K562 (cell line): ENCODE data around the gene SNX27. TPM values are rescaled to one million over a fixed set of nuclear protein-coding genes. Genes with fewer than 3 reads are reported as not detected.

Experiments used
- ATAC-seq: fragments of 200-7000 bp; cut with Tn5 transposase; 3 replicates; pipeline ENCODE4 v1.9.1; 2020; ENCODE audit warnings: moderate library complexity
- BruUV-seq: library from RNA; stranded (reverse); fragments of 400-500 nt; replicated peaks from 2 replicates; lab custom pipeline; 2021; lab: Mats Ljungman, UMichigan
- CTCF ChIA-PET: fragments of 300-600 bp; formaldehyde crosslinking; extraction: SDS; loops from one replicate; lab custom pipeline; 2021; ENCODE audit warnings: low intra/inter-chr PET ratio; lab: Yijun Ruan, JAX
- POLR2A ChIA-PET: fragments of 300-600, 350-650 bp; sonication (Branson Sonifier 250); formaldehyde crosslinking; extraction: SDS; loops from one replicate; lab custom pipeline; 2021; ENCODE audit warnings: antibody characterized with exemption, inconsistent platforms; lab: Yijun Ruan, JAX
- DNase-seq, 4 experiments: peaks; one replicate each; pipeline versions ENCODE4 v3.0.0 to v3.0.0-alpha.2; 2011 to 2018; ENCODE audit warnings: low spot score in 3 of 4, mixed read lengths in 3 of 4; ENCODE audit errors: extremely low read depth in 1 of 4
- FAIRE-seq: peaks from 2 replicates; lab custom pipeline; 2011; peaks lifted over from hg19 to GRCh38; lab: Jason Lieb, UNC
- H2AFZ ChIP-seq: 2 replicates; pipeline ENCODE4 v1.6.0; 2011; ENCODE audit warnings: low read depth, low read length, control low read depth, inconsistent platforms
- H3K27ac ChIP-seq: fragments of 200-600 bp; 3 replicates; pipeline ENCODE4 v1.8.0; 2011; ENCODE audit warnings: low read depth, mild to moderate bottlenecking, control low read depth, inconsistent platforms, low read length, moderate library complexity, mixed read lengths; ENCODE audit errors: extremely low read depth
- H3K27me3 ChIP-seq, 2 experiments: fragments of 300-600 bp in 1 of 2; 2 replicates in 1 of 2; 3 replicates in 1 of 2; pipeline versions ENCODE4 v1.6.0 to v1.8.0; 2011; ENCODE audit warnings: inconsistent platforms in 2 of 2, low read length in 2 of 2, mild to moderate bottlenecking in 1 of 2, mixed read lengths in 1 of 2, moderate library complexity in 1 of 2; ENCODE audit not compliant: control insufficient read depth in 2 of 2, insufficient read depth in 2 of 2
- H3K36me3 ChIP-seq: fragments of 300-600 bp; 3 replicates; pipeline ENCODE4 v1.8.0; 2011; ENCODE audit warnings: mild to moderate bottlenecking, low read length, inconsistent platforms; ENCODE audit not compliant: control insufficient read depth, insufficient read depth
- H3K4me1 ChIP-seq, 2 experiments: fragments of 200-600 bp in 1 of 2; replicated peaks in 1 of 2; 2 replicates in 1 of 2; 3 replicates in 1 of 2; pipeline versions ENCODE4 v1.5.1 to v1.8.0; 2011; ENCODE audit warnings: inconsistent platforms in 2 of 2, low read length in 2 of 2, mild to moderate bottlenecking in 1 of 2, mixed read lengths in 1 of 2, moderate library complexity in 1 of 2; ENCODE audit not compliant: control insufficient read depth in 2 of 2, insufficient read depth in 2 of 2
- H3K4me2 ChIP-seq: 2 replicates; pipeline ENCODE4 v1.6.1; 2011; ENCODE audit warnings: low read length, control low read depth, inconsistent platforms, mixed read lengths; ENCODE audit not compliant: insufficient read depth
- H3K4me3 ChIP-seq: fragments of 200-600 bp; sonication (generic), shearing (Covaris generic); 2 replicates; pipeline ENCODE4 v1.5.1; 2016; ENCODE audit warnings: control low read depth, inconsistent platforms
- H3K79me2 ChIP-seq: fragments of 200-600 bp; 3 replicates; pipeline ENCODE4 v1.8.0; 2011; ENCODE audit warnings: low read length, inconsistent platforms; ENCODE audit not compliant: control insufficient read depth, insufficient read depth
- H3K9ac ChIP-seq, 2 experiments: 2 replicates each; pipeline versions ENCODE4 v1.6.0 to v1.6.1; 2011; ENCODE audit warnings: low read depth in 2 of 2, low read length in 2 of 2, control low read depth in 1 of 2, inconsistent platforms in 1 of 2, mild to moderate bottlenecking in 1 of 2, mixed read lengths in 1 of 2; ENCODE audit not compliant: insufficient read depth in 1 of 2
- H3K9me1 ChIP-seq: one replicate; pipeline ENCODE4 v1.6.0; 2011; ENCODE audit warnings: inconsistent platforms, mild to moderate bottlenecking, low read length, moderate library complexity; ENCODE audit not compliant: control insufficient read depth, insufficient read depth
- H3K9me3 ChIP-seq: replicated peaks from 2 replicates; pipeline ENCODE4 v1.5.1; 2011; ENCODE audit warnings: low read depth, low read length, inconsistent platforms; ENCODE audit not compliant: control insufficient read depth, insufficient read depth
- H4K20me1 ChIP-seq: replicated peaks from 2 replicates; pipeline ENCODE4 v1.6.1; 2011; ENCODE audit warnings: low read length, inconsistent platforms, mixed read lengths; ENCODE audit not compliant: control insufficient read depth, insufficient read depth
- CGGBP1 ChIP-seq: fragments of 250-450 bp; sonication (Bioruptor Pico); IDR thresholded peaks from 2 replicates; pipeline ENCODE4 v1.9.0; 2021; ENCODE audit warnings: mild to moderate bottlenecking
- CHCHD3 ChIP-seq: fragments of 250-450 bp; sonication (Bioruptor Pico); IDR thresholded peaks from 2 replicates; pipeline ENCODE4 v2.1.2; 2022; ENCODE audit warnings: mild to moderate bottlenecking
- EGR1 ChIP-seq: fragments of 450-650 bp; conservative IDR thresholded peaks from 2 replicates; pipeline ENCODE4 v1.6.1; 2017; ENCODE audit warnings: mild to moderate bottlenecking
- HNRNPL ChIP-seq: fragments of 200-400 bp; formaldehyde crosslinking; IDR thresholded peaks from 2 replicates; pipeline ENCODE4 v1.6.1; 2017; ENCODE audit warnings: low read depth, mild to moderate bottlenecking, low read length
- HSF4 ChIP-seq: fragments of 250-450 bp; sonication (Bioruptor Pico); IDR thresholded peaks from 2 replicates; pipeline ENCODE4 v2.1.2; 2022; ENCODE audit warnings: mild to moderate bottlenecking, moderate library complexity, borderline replicate concordance
- MXI1 ChIP-seq: IDR thresholded peaks from 2 replicates; pipeline ENCODE4 v1.6.1; 2011; ENCODE audit warnings: low read depth, mild to moderate bottlenecking, improper control_type of control experiment, low read length
- PKNOX1 ChIP-seq: fragments of 450-650 bp; IDR thresholded peaks from 2 replicates; pipeline ENCODE4 v1.6.1; 2016
- POLR2H ChIP-seq: IDR thresholded peaks from 2 replicates; pipeline ENCODE4 v1.6.1; 2016; ENCODE audit warnings: missing genetic modification characterization, low read depth, mild to moderate bottlenecking, control low read depth, missing compliant biosample characterization, moderate library complexity
- SIN3A ChIP-seq, 2 experiments: fragments of 150-350 bp in 1 of 2; IDR thresholded peaks; 2 replicates each; pipeline ENCODE4 v1.6.1; 2011 to 2016; ENCODE audit warnings: borderline replicate concordance in 2 of 2, low read depth in 2 of 2, low read length in 2 of 2, mild to moderate bottlenecking in 2 of 2, moderate library complexity in 2 of 2; ENCODE audit not compliant: control insufficient read depth in 1 of 2
- SRF ChIP-seq, 2 experiments: fragments of 250-450, 450-650 bp in 1 of 2; sonication (Bioruptor Pico) in 1 of 2; sonication (generic) in 1 of 2; formaldehyde crosslinking; IDR thresholded peaks; 2 replicates each; pipeline versions ENCODE4 v1.5.0 to v1.5.1; 2020 to 2022; ENCODE audit warnings: mild to moderate bottlenecking in 1 of 2, missing genetic modification reagents in 1 of 2
- SRSF3 ChIP-seq: fragments of 200-400 bp; formaldehyde crosslinking; IDR thresholded peaks from 2 replicates; pipeline ENCODE4 v1.6.1; 2016; ENCODE audit warnings: mild to moderate bottlenecking, low read length, moderate library complexity; ENCODE audit not compliant: insufficient read depth
- SRSF7 ChIP-seq: fragments of 200-400 bp; formaldehyde crosslinking; optimal IDR thresholded peaks from 2 replicates; pipeline ENCODE3; 2017; ENCODE audit warnings: mild to moderate bottlenecking, low read depth, low read length
- THRB ChIP-seq: fragments of 450-650 bp; formaldehyde crosslinking; conservative IDR thresholded peaks from 2 replicates; pipeline ENCODE4 v1.4.0; 2022; ENCODE audit warnings: mild to moderate bottlenecking, missing genetic modification characterization
- ZEB2 ChIP-seq: fragments of 450-650 bp; IDR thresholded peaks from 2 replicates; pipeline ENCODE4 v1.6.1; 2016
- ZNF280B ChIP-seq: fragments of 250-450 bp; sonication (Bioruptor Pico); IDR thresholded peaks from 2 replicates; pipeline ENCODE4 v1.5.1; 2021; ENCODE audit warnings: mild to moderate bottlenecking
- ZNF324 ChIP-seq: fragments of 250-450 bp; sonication (Bioruptor Pico); IDR thresholded peaks from 2 replicates; pipeline ENCODE4 v1.4.0; 2020; ENCODE audit warnings: mild to moderate bottlenecking
- ZNF77 ChIP-seq: fragments of 250-450 bp; sonication (Bioruptor Pico); IDR thresholded peaks from 2 replicates; pipeline ENCODE4 v1.5.0; 2020
- WGBS: fragments of 100-300 bp; shearing (Covaris generic); methylation state at CpG from one replicate; pipeline ENCODE4 v1.1.6; 2016; ENCODE audit warnings: low coverage, mixed read lengths; ENCODE audit not compliant: insufficient coverage; ENCODE audit errors: missing lambda C conversion rate; 5-methylcytosine and 5-hydroxymethylcytosine counted together
- in situ Hi-C: fragments of 300-500 bp; cut with MboI; formaldehyde crosslinking; loops from 4 replicates; pipeline ENCODE4 v1.15.0; 2018; ENCODE audit warnings: inconsistent platforms, mixed read lengths
- intact Hi-C: fragments of 100-400 bp; cut with micrococcal nuclease; formaldehyde crosslinking; loops from 2 replicates; pipeline ENCODE4 v1.14.2; 2022
- polyA plus RNA-seq, 8 experiments: library from polyadenylated mRNA; depleted of rRNA in 4 of 8; stranded (reverse) in 5 of 8; unstranded in 3 of 8; fragments of >200 nt; fragmentation: Nextera tagmentation in 2 of 8; fragmentation: Illumina TruSeq in 1 of 8; extraction: Ambion mirVana in 2 of 8; extraction: Trizol in 1 of 8; gene quantifications; 2 replicates each; pipeline versions ENCODE4 v1.2.1 to v1.2.3, GENCODE V29; 2011 to 2014; ENCODE audit warnings: inconsistent platforms in 1 of 8, missing spikeins in 1 of 8
- total RNA-seq, 7 experiments: library from RNA; depleted of rRNA in 6 of 7; stranded (reverse); fragments of >200 nt in 6 of 7; fragmentation: Illumina TruSeq in 2 of 7; extraction: Trizol in 2 of 7; gene quantifications; 2 replicates each; pipeline versions ENCODE4 v1.2.1 to v1.2.3, GENCODE V29; 2011 to 2021; ENCODE audit warnings: low replicate concordance in 1 of 7

SNX27 gene
- total and polyA plus RNA-seq, 9 of the 15 experiments (the other 6 are each of a cell fraction or from before 2014, with no cell fraction given), result 4.5 to 18.7 (median 10.1) TPM

DNA sequence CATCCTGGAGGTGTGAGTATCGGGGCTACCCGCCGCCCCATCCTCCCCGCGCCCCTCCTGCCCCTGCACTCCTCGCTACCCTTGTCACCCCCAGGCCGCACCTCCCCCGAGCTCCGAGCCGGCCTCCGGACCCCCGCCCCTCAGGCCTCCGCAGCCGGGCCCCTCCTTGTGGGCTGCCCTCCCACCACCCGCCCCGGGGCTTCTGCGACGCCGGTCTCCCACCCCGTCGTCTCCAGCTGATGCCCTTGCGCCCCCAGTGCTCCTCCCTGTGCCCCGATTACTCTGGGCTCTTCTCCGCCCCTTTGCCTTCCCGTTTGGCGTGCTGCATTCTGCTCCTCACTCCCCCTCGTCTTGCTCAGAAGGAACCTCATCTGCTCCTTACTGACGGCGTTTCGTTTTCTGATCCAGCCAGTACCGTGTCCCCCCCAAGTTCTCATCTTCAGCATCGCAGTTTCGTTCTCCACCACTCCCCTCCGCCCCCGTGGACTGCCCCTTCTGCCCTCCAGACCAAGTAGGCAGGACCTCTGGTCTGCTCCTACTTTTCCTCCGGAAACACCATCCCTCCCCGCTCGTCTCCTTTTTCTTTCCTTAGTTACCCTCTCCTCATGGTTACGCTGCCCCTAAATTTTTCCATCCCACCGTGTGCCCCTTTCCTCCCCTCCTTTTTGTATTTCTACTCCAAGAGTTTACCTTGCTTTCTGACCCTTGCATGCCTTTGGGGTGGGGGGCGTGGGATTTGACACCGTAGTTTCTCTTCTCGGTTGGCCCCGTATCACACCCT lies 841 bp downstream of the SNX27 start:
- in situ Hi-C loops, result no loop called here

More for the DNA sequence above, 841 bp downstream of the SNX27 start:
- no TSS peak for BruUV-seq
- FAIRE-seq, result no peak
- ATAC-seq, result peak; percentile 52
- Histone ChIP-seq H3K4me1 (peaks cover 16 to 25% of the 10 kb centered on the region in 2 experiments; a peak in 4 of 5 replicates), H4K20me1 (peaks cover 7% of the 10 kb centered on the region; the same call in 1 of the 2 replicates), H2AFZ (peak overlapping the region; percentile 88), H3K27me3 (no peaks in the 10 kb centered on the region; a peak in 1 of 5 replicates), H3K9ac (peak overlapping the region; percentile 82 to 94), H3K27ac (peak overlapping the region; percentile 89; the same call in 2 of the 3 replicates), H3K4me3 (peak overlapping the region; percentile 98), H3K4me2 (peak overlapping the region; percentile 91), H3K79me2 (peaks cover 25% of the 10 kb centered on the region), H3K9me3 (no peaks in the 10 kb centered on the region), H3K9me1 (no peaks in the 10 kb centered on the region), H3K36me3 (peaks cover 5% of the 10 kb centered on the region; the same call in 1 of the 3 replicates)
- 5% methylated on average over 24 of the region's 44 CpGs for WGBS
- CTCF ChIA-PET, result no interaction called here
- peak in 3 of 4 experiments; percentile 40 to 69 (median 65) for DNase-seq
- TF ChIP-seq ZNF280B (no peak), MXI1 (no peak), SIN3A (IDR thresholded peaks at IDR 0.05; ENCODE audit: borderline replicate concordance in 2 of 2, control insufficient read depth in 1 of 2, low read depth in 2 of 2, low read length in 2 of 2) (0 out of 4 replicates have a peak, but pooled peaks of 1 of the 2 experiments have one; percentile 40), SRSF7 (no peak), CHCHD3 (CRISPR knock-in tag) (no peak), ZEB2 (no peak), SRSF3 (no peak), PKNOX1 (no peak), HNRNPL (0 out of 2 replicates have a peak, but pooled peaks have one; percentile 7), ZNF77 (CRISPR knock-in tag) (no peak), ZNF324 (CRISPR knock-in tag) (no peak), POLR2H (tag) (no peak), CGGBP1 (CRISPR knock-in tag) (no peak), THRB (CRISPR knock-in tag) (0 out of 2 replicates have a peak, but pooled peaks have one; percentile 19), HSF4 (CRISPR knock-in tag) (no peak), SRF (CRISPR knock-in tag; IDR thresholded peaks at IDR 0.05) (no peak), EGR1 (peak; percentile 44)
- POLR2A ChIA-PET, result interaction anchor here (0.6 to 1.2 kb wide), 4 partner anchors 9 to 236 kb away, joined by 3 to 4 read pairs (median 4); no protein-coding TSS in a partner anchor
- intact Hi-C loops, result no loop called here
